NCI-H2227 treated with DMSO at 0.1 percent for 48 hours (cell line): ENCODE data around the gene CLTCL1.
"Not testable (repeated sequence)": the region's sequence is repeated elsewhere in the genome, so short reads cannot be mapped to it uniquely, and the experiment has no call there.

Source experiments
- DNase-seq: peaks from one replicate; lab custom pipeline; 2025; lab: John Stamatoyannopoulos, UW

The CLTCL1 gene

GRCh38 chr22:19291580-19292457 is at the start of gene CLTCL1:
TSS of gene CLTCL1 (minus strand) at chr22:19291719. CDS start at chr22:19291641, 78 bp downstream.
- DNase-seq: peak; percentile 63

GRCh38 chr22:19337137-19337536 is 45.6 kb upstream of the CLTCL1 start:
- DNase-seq: no peak

- DNase-seq: no peak
Observed at GRCh38 chr22:19336133-19337075, 44.9 kb upstream of the CLTCL1 start.

GRCh38 chr22:19331975-19332374 is 40.5 kb upstream of the CLTCL1 start:
- no peak for DNase-seq

- DNase-seq: no peak
Observed at GRCh38 chr22:19331474-19331873, 40.0 kb upstream of the CLTCL1 start.

- DNase-seq: no peak
Observed at GRCh38 chr22:19330865-19331418, 39.4 kb upstream of the CLTCL1 start.

GRCh38 chr22:19330205-19330604 is 38.7 kb upstream of the CLTCL1 start:
- DNase-seq: not testable (repeated sequence)

GRCh38 chr22:19329454-19329853 is 37.9 kb upstream of the CLTCL1 start:
- DNase-seq: no peak

- DNase-seq: no peak
Observed at GRCh38 chr22:19325296-19325948, 33.9 kb upstream of the CLTCL1 start.

- not testable (repeated sequence) for DNase-seq
Observed at GRCh38 chr22:19323420-19323819, 31.9 kb upstream of the CLTCL1 start.

GRCh38 chr22:19321757-19322156 is 30.2 kb upstream of the CLTCL1 start:
- no peak for DNase-seq

- DNase-seq: not testable (repeated sequence)
Observed at GRCh38 chr22:19320136-19320535, 28.6 kb upstream of the CLTCL1 start.

GRCh38 chr22:19319281-19319680 is 27.8 kb upstream of the CLTCL1 start:
- no peak for DNase-seq

- no peak for DNase-seq
Observed at GRCh38 chr22:19317865-19318264, 26.3 kb upstream of the CLTCL1 start.

GRCh38 chr22:19307872-19308271 is 16.4 kb upstream of the CLTCL1 start:
- no peak for DNase-seq

- DNase-seq: not testable (repeated sequence)
Observed at GRCh38 chr22:19306535-19306934, 15.0 kb upstream of the CLTCL1 start.

- DNase-seq: no peak
Observed at GRCh38 chr22:19304547-19304946, 13.0 kb upstream of the CLTCL1 start.

- no peak for DNase-seq
Observed at GRCh38 chr22:19303785-19304184, 12.3 kb upstream of the CLTCL1 start.

GRCh38 chr22:19295733-19296132 is 4.2 kb upstream of the CLTCL1 start:
- DNase-seq: no peak

GRCh38 chr22:19292458-19293230 is 1.1 kb upstream of the CLTCL1 start:
- DNase-seq: no peak

GRCh38 chr22:19291218-19291579 is 320 bp downstream of the CLTCL1 start:
- DNase-seq: no peak
